Embryonic facial prominence (tissue), 1 donor: ENCODE results near the gene DPP7.
"Not testable (repeated sequence)": the region's sequence is repeated elsewhere in the genome, so short reads cannot be mapped to it uniquely, and the experiment has no call there.

ENCODE experiments used
- DNase-seq: peaks from one replicate; pipeline ENCODE4 v3.0.0-alpha.2; 2016; ENCODE audit errors: extremely low spot score

Gene DPP7

GRCh38 chr9:137070906-137071275 lies 43.6 kb downstream of the DPP7 start:
- no peak for DNase-seq

- peak; percentile 62 for DNase-seq
Observed at GRCh38 chr9:137070201-137070905, 44.2 kb downstream of the DPP7 start, which contains the start of gene SAPCD2. Gene SAPCD2, minus strand, starts transcription at chr9:137070557. Its CDS starts 97 bp downstream, at chr9:137070460.

- DNase-seq: no peak
Observed at GRCh38 chr9:137069508-137070091, 44.9 kb downstream of the DPP7 start.

GRCh38 chr9:137068539-137069507 lies 45.7 kb downstream of the DPP7 start:
- DNase-seq: no peak

GRCh38 chr9:137067860-137068538 lies 46.5 kb downstream of the DPP7 start:
- DNase-seq: no peak

GRCh38 chr9:137066096-137066861 lies 48.3 kb downstream of the DPP7 start:
- no peak for DNase-seq

GRCh38 chr9:137065336-137065967 lies 49.1 kb downstream of the DPP7 start:
- no peak for DNase-seq

- DNase-seq: no peak
Observed at GRCh38 chr9:137064880-137065164, 49.7 kb downstream of the DPP7 start.

GRCh38 chr9:137064027-137064879 lies 50.3 kb downstream of the DPP7 start:
- DNase-seq: no peak

GRCh38 chr9:137063311-137064026 lies 51.1 kb downstream of the DPP7 start:
- no peak for DNase-seq

GRCh38 chr9:137062798-137063197 lies 51.7 kb downstream of the DPP7 start:
- not testable (repeated sequence) for DNase-seq

GRCh38 chr9:137062384-137062783 lies 52.1 kb downstream of the DPP7 start:
- no peak for DNase-seq
